Erythroblast (primary cell): ENCODE results near the gene WSCD2.

Experiments used
- GATA1 ChIP-seq: IDR thresholded peaks from 2 replicates; pipeline ENCODE4 v1.6.1; 2011; ENCODE audit warnings: low read depth, mild to moderate bottlenecking, control low read depth, low read length, moderate library complexity
- POLR2A ChIP-seq: IDR thresholded peaks from 2 replicates; pipeline ENCODE4 v1.6.1; 2011; ENCODE audit warnings: mild to moderate bottlenecking, low read length

GRCh38 chr12:108282160-108282559 lies 153.1 kb downstream of the WSCD2 start:
- no peak for TF ChIP-seq POLR2A
- TF ChIP-seq GATA1: no peak
